Measurements from ENCODE around the gene RXFP2. TPM values are rescaled to one million over a fixed set of nuclear protein-coding genes. Genes with fewer than 3 reads are reported as not detected.

RXFP2 gene
- total and polyA plus RNA-seq, 2 experiments from 2014 or later: not detected

GRCh38 chr13:31846961-31847752, 107.8 kb downstream of the RXFP2 start:
- H3K4me1 ChIP-seq (ENCODE audit: insufficient read depth): no peaks in the 10 kb centered on the region
- TF ChIP-seq EZH2 (IDR thresholded peaks at IDR 0.05; ENCODE audit: borderline replicate concordance) (no peak), EZH2phosphoT487 (IDR thresholded peaks at IDR 0.05; ENCODE audit: low read depth, severe bottlenecking, unreplicated experiment) (no peak), CTCF (IDR thresholded peaks at IDR 0.05; ENCODE audit: poor library complexity) (no peak)
- peak overlapping the region; percentile 80 for H2AFZ ChIP-seq
- no peak overlapping the region for H3K27ac ChIP-seq
- H3K9me2 ChIP-seq (replicated peaks; ENCODE audit: insufficient read depth): no peaks in the 10 kb centered on the region
- DNase-seq (ENCODE audit: low spot score): peak; percentile 26
- H4K20me1 ChIP-seq (ENCODE audit: insufficient read depth, poor library complexity, severe bottlenecking): no peaks in the 10 kb centered on the region
- no peaks in the 10 kb centered on the region for H3K79me2 ChIP-seq
- H3K4me2 ChIP-seq: peak overlapping the region; percentile 99
- H3K4me3 ChIP-seq: peak overlapping the region; percentile 64
- peaks cover 65% of the 10 kb centered on the region for H3K27me3 ChIP-seq
- 12% methylated on average over 21 of the region's 34 CpGs for WGBS (ENCODE audit: low lambda C conversion rate, missing lambda C conversion rate)
- no peaks in the 10 kb centered on the region for H3K36me3 ChIP-seq (replicated peaks; ENCODE audit: insufficient read depth, low read depth)
- H3K9me3 ChIP-seq (ENCODE audit: low read depth): no peaks in the 10 kb centered on the region

GRCh38 chr13:31848621-31849020, 109.3 kb downstream of the RXFP2 start:
- H3K79me2 ChIP-seq: no peaks in the 10 kb centered on the region
- 90% methylated on average over 7 of the region's 7 CpGs for WGBS (ENCODE audit: low lambda C conversion rate, missing lambda C conversion rate)
- TF ChIP-seq EZH2 (IDR thresholded peaks at IDR 0.05; ENCODE audit: borderline replicate concordance): no peak
- TF ChIP-seq CTCF (IDR thresholded peaks at IDR 0.05; ENCODE audit: poor library complexity): no peak
- no peak for TF ChIP-seq EZH2phosphoT487 (IDR thresholded peaks at IDR 0.05; ENCODE audit: low read depth, severe bottlenecking, unreplicated experiment)
- no peak overlapping the region for H3K4me3 ChIP-seq
- no peaks in the 10 kb centered on the region for H3K9me3 ChIP-seq (ENCODE audit: low read depth)
- no peak for DNase-seq (ENCODE audit: low spot score)
- H3K4me2 ChIP-seq: no peak overlapping the region
- no peaks in the 10 kb centered on the region for H3K9me2 ChIP-seq (replicated peaks; ENCODE audit: insufficient read depth)
- H3K27ac ChIP-seq: no peak overlapping the region
- H3K4me1 ChIP-seq (ENCODE audit: insufficient read depth): no peaks in the 10 kb centered on the region
- peaks cover 53% of the 10 kb centered on the region for H3K27me3 ChIP-seq
- no peaks in the 10 kb centered on the region for H3K36me3 ChIP-seq (replicated peaks; ENCODE audit: insufficient read depth, low read depth)
- H2AFZ ChIP-seq: no peak overlapping the region
- H4K20me1 ChIP-seq (ENCODE audit: insufficient read depth, poor library complexity, severe bottlenecking): no peaks in the 10 kb centered on the region

DNA sequence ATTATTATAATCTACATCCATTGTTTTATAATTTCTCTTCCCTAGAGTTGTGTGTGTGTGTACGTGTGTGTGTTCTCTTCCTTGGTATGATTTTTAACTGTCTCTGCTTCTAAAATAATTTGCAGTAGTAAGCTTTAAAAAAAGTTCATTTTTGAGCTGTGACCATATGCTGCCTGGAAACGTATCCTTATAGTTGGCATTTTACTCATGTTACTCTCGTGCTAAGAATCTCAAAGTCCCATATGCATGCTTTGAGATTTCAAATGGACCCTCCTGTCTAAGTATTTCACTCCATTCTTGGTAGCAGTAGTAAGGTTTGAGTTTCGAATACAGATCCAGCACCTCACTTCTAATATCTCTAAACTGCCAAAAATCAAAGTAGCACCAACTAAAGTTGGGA, 109.9 kb downstream of the RXFP2 start:
- no peak overlapping the region for H2AFZ ChIP-seq
- TF ChIP-seq CTCF (IDR thresholded peaks at IDR 0.05; ENCODE audit: poor library complexity) (no peak), EZH2 (IDR thresholded peaks at IDR 0.05; ENCODE audit: borderline replicate concordance) (no peak), EZH2phosphoT487 (IDR thresholded peaks at IDR 0.05; ENCODE audit: low read depth, severe bottlenecking, unreplicated experiment) (no peak)
- H3K9me2 ChIP-seq (replicated peaks; ENCODE audit: insufficient read depth): no peaks in the 10 kb centered on the region
- no peaks in the 10 kb centered on the region for H4K20me1 ChIP-seq (ENCODE audit: insufficient read depth, poor library complexity, severe bottlenecking)
- 84% methylated on average over 4 of the region's 4 CpGs for WGBS (ENCODE audit: low lambda C conversion rate, missing lambda C conversion rate)
- no peak overlapping the region for H3K27ac ChIP-seq
- no peaks in the 10 kb centered on the region for H3K9me3 ChIP-seq (ENCODE audit: low read depth)
- H3K36me3 ChIP-seq (replicated peaks; ENCODE audit: insufficient read depth, low read depth): no peaks in the 10 kb centered on the region
- no peaks in the 10 kb centered on the region for H3K4me1 ChIP-seq (ENCODE audit: insufficient read depth)
- DNase-seq (ENCODE audit: low spot score): no peak
- no peak overlapping the region for H3K4me3 ChIP-seq
- no peak overlapping the region for H3K4me2 ChIP-seq
- H3K79me2 ChIP-seq: no peaks in the 10 kb centered on the region
- H3K27me3 ChIP-seq: peaks cover 47% of the 10 kb centered on the region

Measured in hepatocyte (in vitro differentiated cells).